Breast epithelium (tissue), 3 donors: Measurements from ENCODE around the gene DGCR6.
"Not testable (repeated sequence)": the region's sequence is repeated elsewhere in the genome, so short reads cannot be mapped to it uniquely, and the experiment has no call there.

Source experiments
- POLR2A ChIP-seq: fragments of 450-650 bp; IDR thresholded peaks from one replicate; pipeline ENCODE4 v1.6.1; 2016; ENCODE audit warnings: antibody characterized with exemption, mild to moderate bottlenecking, moderate library complexity
- TF ChIP-seq, protein P1 (sequence below), 3 donors: fragments of 450-650 bp; IDR thresholded peaks; one replicate each; pipeline ENCODE4 v1.5.1; 2016 to 2017; ENCODE audit warnings: antibody characterized with exemption in 3 of 3, mild to moderate bottlenecking in 3 of 3, moderate library complexity in 3 of 3

DNA sequence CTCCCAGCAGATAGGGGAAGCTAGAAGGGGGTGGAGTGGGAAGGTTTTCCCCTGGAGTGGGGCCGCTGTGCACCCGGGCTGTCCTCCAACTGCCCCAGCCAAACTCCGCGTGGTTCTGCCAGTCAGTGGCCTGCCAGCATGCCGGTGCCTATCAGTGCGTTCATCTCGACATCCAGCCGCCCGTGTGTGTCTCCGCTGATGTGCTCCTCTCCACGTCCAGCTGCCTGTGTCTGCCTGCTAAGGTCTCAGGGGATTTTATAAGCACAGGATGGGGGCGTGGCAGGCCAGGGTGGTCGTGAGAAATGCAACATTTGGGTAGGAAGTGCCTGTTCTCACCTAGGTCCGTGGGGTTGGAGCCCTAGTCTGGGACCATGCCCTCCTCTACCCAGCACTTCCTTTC is 47.0 kb downstream of the DGCR6 start:
- TF ChIP-seq, protein P1, sequence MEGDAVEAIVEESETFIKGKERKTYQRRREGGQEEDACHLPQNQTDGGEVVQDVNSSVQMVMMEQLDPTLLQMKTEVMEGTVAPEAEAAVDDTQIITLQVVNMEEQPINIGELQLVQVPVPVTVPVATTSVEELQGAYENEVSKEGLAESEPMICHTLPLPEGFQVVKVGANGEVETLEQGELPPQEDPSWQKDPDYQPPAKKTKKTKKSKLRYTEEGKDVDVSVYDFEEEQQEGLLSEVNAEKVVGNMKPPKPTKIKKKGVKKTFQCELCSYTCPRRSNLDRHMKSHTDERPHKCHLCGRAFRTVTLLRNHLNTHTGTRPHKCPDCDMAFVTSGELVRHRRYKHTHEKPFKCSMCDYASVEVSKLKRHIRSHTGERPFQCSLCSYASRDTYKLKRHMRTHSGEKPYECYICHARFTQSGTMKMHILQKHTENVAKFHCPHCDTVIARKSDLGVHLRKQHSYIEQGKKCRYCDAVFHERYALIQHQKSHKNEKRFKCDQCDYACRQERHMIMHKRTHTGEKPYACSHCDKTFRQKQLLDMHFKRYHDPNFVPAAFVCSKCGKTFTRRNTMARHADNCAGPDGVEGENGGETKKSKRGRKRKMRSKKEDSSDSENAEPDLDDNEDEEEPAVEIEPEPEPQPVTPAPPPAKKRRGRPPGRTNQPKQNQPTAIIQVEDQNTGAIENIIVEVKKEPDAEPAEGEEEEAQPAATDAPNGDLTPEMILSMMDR (IDR thresholded peaks at IDR 0.05) = not testable (repeated sequence)
- not testable (repeated sequence) for TF ChIP-seq POLR2A
